Activated T-cell treated with anti-CD3 and anti-CD28 coated beads for 1 hour (primary cell): ENCODE data around the gene GSE1.
"Not testable (repeated sequence)": the region's sequence is repeated elsewhere in the genome, so short reads cannot be mapped to it uniquely, and the experiment has no call there.

Source experiments
- DNase-seq: peaks from one replicate; pipeline ENCODE4 v3.0.0-alpha.2; 2020; ENCODE audit warnings: low read depth

The GSE1 gene

DNA sequence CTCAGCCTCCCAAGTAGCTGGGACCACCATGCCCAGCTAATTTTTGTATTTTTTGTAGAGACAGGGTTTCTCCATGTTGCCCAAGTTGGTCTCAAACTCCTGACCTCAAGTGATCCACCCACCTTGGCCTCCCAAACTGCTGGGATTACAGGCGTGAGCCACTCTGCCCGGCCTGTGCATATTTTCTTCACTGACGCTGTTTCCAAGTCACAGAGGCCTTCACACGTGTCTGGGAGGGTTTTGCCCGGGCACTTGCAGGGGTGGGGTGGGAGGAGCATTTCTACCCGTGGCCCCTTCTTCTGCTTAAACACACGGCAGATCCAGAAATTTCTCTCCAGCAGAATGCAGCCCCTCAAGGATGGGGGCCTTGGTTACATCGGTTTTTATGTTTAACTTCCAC lies 20.8 kb upstream of the GSE1 start:
- DNase-seq, result not testable (repeated sequence)

DNA sequence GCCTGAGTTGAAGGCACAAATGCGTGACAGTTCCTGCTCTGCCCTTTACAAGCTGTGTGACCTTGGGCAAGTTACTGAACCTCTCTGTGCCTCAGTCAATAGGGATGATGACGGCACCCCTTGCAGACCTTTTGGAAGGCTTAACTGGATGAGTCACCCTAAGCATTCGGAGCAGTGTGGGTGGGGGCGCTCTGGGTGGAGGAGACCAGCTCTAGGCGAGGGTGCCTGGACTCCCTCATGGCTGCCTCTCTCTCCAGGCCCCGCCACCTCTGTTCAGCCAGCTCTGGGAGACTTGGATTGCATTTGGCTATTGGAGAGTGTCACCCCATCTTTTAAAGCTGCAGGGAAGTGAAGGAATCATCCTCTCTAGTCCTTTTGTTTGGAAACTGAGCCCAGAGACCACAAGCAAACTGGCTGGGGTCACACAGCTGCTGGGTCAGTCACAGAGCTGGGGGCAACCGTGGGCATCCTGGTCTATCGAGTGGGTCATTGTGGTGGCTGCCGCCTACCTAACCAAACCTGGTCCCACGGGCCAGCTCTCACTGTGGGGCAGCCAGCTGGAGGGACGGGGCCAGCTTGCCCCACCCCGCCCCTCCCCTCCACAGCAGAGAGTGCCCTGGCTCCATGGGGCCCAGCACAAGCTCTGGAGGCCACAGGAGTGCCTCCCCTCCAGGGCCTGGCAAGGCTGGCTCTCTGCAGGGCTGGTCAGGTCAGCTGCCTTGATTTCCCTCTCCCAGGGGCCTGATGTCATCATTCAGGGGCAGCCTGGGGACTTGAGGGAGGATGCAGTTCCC lies 20.2 kb upstream of the GSE1 start:
- DNase-seq, result no peak

DNA sequence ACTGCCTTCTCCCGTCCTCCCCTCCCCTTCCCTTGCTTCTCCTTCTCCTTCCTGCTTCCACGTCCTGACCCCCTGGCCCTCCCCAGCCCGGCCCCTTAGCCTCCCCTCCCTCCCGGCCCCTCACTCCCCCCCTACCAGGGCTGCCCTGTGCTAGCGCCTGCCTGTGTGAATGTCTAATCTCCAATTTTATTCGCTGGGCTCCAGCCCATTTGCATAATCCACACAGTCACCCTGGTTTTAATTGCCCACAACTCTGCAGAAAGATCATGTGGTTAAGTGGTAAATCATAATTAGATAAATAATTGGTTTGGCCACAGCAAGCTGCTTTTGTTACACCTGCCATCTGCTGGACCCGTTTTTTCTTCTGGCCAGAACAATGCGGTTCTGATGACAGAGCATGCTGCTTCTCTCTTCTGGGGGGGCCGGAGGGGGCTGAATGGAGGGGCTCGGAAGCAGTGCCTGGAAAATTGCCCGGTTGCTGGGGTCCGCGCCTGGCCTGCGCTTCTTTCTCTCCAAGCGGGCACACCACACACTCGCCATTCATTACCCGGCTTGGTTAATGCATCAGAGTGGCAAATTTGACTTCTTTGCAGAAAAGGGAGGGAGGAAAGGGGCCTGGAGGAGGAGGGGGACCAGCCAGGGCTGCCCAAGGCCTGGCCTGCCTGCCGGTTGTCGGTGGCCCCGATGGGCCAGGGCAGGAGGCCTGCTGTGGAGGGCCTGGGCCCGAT lies 19.5 kb upstream of the GSE1 start:
- DNase-seq, result no peak

DNA sequence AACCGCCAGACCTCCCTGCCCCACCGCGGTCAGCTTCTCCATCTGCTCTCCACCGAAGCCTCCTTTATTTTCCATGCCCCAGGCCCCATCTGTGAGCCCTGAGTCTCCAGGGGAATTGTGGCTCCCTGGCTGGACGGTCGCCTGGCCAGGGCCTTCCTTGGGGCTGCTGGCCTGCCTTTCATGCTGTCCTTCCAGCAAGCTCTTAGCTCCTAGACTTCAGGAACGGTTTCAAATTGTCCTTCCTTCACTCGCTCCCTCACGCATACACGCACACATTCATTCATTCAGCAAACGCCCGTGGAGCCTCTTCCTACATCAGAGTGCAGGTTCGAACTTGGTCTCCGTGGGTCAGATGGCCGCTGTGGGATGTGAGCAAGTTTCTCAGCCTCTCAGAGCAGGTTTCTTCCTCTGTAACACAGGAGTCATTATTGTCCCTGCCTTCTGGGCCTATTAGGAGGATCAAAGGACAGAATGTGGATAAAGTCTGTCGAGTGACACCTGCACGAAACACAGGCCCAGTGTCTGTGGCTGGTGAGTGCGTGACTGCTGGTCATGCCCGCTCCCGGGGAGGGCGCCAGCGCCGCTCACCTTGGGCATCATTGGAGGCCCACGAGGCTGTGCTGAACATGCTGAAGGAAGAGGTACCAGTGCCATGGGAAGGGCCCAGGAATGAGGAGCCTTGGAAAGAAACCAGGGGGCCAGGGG lies 18.7 kb upstream of the GSE1 start:
- no peak for DNase-seq

- no peak for DNase-seq
These were observed 18.0 kb upstream of the GSE1 start for GRCh38 chr16:85594978-85595661.

GRCh38 chr16:85595812-85596502 lies 17.2 kb upstream of the GSE1 start:
- DNase-seq, result no peak

- no peak for DNase-seq
These were observed 15.0 kb upstream of the GSE1 start for GRCh38 chr16:85598141-85598540.

GRCh38 chr16:85600078-85600477 lies 13.0 kb upstream of the GSE1 start:
- DNase-seq, result no peak

DNA sequence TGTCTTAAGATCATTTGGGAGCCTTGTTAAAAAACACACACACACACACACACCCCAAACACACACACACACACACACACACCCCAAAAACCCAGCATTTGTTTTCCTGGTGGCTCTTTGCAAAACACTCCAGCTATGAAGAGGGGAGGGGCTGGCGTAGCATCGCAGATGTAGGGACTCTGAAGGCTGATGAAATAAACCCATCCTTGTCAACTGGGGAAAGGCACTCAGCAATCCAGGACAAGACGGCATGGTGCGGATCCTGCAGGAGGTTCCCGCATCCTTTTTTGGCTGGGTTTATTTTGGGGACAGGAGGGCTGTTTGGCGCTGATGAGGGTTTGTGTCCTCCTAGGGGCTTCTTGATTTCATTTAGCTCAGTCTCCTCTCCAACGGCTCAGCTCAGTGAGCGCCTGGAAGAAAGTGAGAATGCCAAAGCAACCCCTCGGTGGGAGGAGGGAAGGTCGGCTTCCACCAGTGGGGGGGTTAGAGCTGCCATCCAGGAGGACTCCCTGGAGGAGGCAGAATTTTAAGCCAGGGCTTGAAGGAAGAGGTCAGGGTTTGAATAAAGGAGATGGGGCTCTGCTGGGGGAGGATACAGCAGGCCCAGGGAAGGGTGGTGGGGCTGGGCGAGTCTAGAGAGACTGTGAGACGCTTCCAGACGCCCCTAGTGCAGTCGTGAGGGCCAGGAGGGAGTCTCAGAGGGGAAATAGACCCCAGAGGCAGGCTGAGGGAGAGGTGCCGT lies 12.4 kb upstream of the GSE1 start:
- DNase-seq, result no peak

DNA sequence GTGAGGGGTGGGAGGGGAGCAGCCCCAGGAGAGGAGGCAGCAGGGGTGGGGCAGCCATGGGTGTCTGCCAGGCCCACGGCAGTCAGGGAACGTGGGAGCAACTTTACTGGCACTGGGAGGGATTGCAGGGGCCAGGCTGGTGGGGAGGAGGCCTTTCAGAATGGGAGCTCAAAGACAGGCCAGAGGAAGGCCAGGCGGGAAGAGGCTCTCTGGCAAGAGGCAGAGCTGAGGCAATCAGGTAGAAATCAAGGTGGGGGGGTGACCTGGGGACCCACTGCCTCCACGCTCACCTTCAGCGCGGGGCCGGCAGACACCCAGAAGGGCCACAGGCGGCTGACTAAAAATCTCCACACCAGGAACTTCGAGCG lies 11.9 kb upstream of the GSE1 start:
- no peak for DNase-seq

DNA sequence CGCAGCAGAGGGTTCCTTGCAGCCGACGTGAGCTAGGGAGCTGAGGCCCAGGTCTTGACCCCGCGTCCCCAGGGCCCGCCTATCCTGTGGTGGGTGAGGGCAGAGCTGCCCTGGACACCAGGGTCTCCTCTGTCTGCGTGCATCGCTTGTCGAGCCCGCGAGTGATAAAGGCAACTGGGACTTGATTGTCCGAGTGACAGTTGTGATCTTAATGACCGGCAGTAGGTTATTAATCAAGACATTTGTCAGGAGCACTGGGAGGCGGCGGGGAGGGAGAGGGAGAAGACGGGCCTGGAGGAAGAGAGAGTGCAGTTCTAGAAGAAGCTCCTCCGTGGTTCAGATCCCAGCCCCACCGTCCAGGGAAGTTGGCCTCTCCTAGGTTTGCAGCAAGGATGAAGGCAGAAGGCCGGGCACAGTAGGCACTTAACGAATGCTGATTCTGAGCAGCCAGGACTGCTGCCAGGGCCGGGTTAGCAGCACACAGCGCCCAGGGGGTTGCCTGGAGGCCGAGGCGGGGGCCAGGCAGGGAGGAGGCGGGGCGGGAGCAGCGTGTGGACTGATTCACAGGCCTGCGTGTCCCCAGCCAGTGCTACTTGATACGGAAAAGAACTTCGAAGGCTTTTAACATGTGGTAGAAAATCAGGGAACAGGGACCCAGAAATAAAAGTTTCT lies 11.3 kb upstream of the GSE1 start:
- no peak for DNase-seq

- no peak for DNase-seq
These were observed 10.5 kb upstream of the GSE1 start for GRCh38 chr16:85602402-85603202.

GRCh38 chr16:85603203-85603755 lies 9.8 kb upstream of the GSE1 start:
- DNase-seq, result no peak

DNA sequence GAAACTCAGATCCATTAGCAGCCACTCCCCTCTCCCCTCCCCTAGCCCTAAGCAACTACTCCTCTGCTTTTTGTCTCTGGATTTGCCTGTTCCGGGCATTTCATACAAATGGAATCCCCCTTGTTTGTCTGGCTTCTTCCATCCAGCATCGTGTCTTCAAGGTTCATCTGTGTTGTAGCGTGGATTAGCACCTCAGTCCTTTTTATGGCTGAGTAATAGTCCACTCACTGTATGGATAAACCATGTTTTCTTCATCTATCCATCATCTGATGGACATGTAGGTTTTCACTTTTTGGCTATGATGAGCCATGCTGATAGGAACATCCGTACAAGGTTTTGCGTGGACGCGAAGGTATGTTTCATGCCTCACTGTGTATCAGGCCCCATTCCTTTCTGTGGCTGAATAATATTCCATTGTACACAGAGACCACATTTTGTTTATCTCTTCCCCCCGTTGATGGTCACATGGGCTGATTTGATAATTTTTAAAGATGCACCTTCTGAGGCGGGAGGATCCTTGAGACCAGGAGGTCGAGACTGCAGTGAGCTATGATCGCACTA lies 8.9 kb upstream of the GSE1 start:
- no peak for DNase-seq

DNA sequence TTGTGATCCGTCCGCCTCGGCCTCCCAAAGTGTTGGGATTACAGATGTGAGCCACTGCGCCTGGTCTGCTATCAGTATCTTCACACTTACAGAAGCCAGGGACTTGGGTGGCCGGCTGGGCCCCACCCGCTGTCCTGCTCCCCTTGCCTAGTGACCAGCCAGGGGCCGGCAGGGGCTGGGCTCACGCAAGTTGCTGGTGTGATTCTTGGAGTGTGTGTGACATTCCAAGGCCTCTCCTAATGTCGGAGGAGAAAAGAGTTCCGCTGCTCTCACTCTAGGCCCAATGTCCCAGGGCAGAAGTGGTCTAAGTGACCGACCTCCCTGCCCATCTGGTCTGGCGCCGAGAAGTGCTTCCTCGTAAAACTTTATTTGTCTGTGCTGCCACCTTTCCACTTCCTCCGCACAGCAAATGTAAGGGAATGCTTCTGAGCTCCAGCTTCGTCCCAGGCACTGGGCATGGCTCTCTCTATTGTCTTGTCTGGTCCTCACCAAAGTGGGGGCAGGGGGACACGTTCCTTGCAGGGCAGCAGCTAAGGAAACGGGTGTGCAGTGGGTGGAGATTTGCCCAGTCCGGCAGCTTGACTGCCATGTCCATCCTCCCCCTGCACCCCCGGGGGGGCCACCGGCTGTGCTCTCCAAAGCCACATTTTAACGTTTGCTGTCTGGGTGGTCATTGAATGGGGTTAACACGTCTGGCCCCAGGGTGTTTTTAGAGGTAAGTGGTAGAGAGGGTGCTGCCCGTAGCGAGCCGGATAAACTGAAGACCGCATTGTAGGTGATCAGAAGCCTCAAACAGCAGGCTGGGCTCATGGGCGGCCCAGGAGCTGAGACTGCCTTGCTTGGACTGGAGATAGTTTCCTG lies 7.8 kb upstream of the GSE1 start:
- DNase-seq, result no peak

DNA sequence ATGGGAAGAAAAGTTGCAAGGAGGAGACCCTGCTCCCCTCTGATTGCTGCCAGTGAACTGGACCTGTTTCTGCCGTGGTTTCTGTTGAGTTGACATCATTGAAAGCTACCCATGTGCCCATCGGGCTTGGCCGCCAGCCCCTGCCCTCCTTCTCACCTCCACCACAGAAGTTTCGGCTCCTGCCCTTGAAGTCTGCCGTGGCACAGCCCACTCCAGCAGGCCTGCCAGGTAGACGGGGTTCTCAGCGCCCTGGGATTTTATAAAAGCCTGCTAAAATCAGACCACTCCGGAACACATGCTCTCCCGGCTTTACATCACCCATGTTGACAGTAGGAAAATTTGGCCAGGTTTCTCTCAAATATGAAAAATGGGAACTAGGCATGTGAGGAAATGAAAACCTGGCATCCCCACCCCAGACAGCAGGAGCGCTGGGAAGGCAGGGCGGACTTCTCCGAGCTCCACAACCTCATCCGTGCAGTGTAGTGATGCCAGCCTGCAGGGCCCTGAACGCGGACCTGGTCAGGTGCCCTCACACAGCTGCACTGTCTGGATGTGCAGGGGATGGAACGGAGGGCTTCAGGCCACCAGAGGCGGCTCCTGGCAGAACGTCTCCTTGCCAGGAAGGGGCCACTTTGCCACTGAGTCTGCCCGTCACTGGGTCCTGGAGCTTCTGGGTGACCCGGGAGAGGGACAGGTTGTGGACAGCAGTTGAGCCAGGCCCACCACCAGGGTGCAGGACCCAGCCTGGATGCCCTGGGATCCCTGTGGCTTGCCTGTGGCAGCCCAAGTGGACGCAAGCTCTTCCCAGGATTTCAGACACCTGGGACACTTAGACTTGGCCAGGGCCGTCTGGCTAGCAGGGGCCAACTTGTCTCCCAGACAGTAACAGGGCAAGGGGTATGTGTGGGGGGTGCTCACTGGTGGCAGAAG lies 6.9 kb upstream of the GSE1 start:
- no peak for DNase-seq

DNA sequence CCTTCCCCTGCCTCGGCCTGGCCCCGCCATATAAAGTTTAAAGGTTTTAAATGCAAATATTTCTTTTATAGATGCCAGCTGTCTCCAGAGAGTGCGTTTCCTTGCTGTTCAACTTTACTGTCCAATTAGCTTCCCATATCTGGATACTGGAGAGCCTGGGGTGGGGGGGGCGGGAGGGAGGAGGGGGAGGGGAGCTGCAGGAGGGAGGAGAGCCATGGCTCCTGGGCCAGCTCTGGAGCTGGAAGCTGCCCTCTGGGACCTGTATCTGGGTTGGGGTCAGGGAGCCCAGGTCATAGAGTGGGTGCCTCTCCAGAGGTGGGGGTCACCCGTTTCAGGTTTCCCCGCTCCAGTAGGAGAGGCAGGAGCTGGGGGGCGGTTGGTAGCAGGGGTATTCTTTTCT lies 6.2 kb upstream of the GSE1 start:
- DNase-seq, result no peak
